MV-4-11 (cell line): ENCODE measurements around the gene PPIF.

Experiments
- DNase-seq: peaks from one replicate; lab custom pipeline; 2025; lab: John Stamatoyannopoulos, UW

The PPIF gene

DNA sequence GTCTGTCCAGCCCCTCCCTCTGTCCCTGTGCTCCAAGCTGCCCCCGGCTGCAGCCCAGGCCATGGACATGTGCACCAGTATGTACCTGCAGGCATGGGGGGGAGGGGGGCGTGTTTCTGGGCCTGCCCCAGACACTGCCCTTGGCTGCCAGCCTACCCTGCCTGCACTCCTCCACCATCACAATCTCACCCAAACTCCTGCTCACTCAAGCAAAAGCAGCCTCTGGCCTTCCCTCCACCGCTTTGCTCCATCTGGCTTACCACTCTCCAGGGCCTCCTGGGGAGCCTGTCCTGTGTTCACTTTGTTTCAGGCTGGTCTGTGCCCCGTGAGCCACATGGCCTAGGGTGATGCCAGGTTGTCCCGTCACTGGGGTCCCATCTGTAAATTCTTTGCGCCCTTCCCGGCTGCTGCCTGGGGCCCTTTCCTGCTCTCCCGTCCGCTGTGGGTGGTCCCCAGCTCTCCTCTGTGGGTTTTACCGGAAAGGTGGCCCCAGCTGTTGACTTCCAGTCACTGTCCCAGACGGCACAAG lies 33.3 kb upstream of the PPIF start:
- DNase-seq, result no peak

GRCh38 chr10:79314761-79315601 lies 32.3 kb upstream of the PPIF start:
- no peak for DNase-seq

GRCh38 chr10:79315602-79315920 lies 31.7 kb upstream of the PPIF start:
- DNase-seq, result no peak

DNA sequence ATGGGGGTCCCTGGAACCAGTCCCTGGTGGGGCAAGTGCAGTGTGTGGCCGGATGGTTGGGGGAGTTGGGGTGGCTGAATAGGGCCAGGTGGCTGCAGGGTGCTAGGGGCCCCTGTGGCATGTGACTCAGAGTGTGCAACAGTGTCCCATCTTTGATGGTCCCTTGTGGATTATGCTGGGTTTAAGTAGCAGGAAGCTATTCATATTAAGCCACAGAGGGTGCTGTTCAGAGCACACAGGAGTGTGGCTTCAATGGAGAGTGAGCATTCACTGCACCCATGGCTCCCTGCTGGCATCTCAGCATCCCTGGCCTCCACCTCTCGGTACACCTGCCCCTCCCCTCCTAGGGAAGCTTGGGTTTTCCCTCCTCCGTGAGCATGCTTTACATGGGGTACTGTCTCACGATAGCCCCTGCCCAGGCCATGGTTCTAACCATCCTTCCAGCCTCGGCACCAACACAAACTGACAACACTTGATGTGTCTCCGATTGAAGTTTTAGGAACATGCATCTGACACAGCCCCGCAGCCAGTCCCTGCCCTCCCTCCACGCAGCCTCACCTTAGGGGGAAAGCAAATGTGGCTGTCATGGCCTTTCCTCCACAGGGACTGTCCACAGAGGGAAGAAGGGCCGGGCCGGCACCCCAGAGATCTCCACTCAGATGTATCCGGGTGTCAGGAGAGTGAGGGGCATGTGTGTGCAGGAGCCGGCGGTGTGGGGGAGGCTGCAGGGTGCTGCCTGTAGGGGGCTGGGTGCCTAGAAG lies 30.4 kb upstream of the PPIF start:
- DNase-seq, result peak; percentile 79

- no peak for DNase-seq
Measured at GRCh38 chr10:79318369-79318768, 28.9 kb upstream of the PPIF start.

DNA sequence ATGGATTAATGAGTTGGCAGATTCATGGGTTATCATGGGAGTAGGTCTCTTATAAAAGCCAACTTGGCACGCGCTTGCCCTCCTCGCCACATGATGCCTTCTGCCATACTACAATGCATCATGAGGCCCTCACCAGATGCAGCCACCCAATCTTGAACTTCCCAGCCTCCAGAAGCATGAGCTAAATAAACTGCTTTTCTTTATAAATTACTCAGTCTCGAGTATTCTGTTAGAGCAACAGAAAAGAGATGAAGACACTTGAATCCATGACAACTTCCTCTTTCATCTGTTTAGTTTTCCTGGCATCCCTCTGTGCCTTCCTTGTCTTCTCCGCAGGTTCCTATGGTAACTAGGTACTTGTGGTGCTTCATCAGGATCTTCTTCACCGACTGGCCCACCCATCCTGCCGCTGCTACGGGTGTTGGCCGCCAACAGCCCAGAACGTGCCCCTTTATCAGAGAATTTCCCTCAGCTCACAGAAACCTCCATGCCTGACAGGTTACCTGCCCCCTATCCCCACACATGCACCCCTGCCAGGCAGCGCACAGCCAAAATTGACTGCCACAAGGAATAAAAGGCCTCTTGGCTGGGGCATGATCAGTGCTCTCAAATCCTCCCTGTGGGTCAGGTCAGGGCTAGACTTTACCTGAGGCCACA lies 28.0 kb upstream of the PPIF start:
- no peak for DNase-seq

- DNase-seq, result no peak
Measured at GRCh38 chr10:79320316-79320715, 27.0 kb upstream of the PPIF start.

- DNase-seq, result peak; percentile 97
Measured at GRCh38 chr10:79320820-79321493, 26.3 kb upstream of the PPIF start.

DNA sequence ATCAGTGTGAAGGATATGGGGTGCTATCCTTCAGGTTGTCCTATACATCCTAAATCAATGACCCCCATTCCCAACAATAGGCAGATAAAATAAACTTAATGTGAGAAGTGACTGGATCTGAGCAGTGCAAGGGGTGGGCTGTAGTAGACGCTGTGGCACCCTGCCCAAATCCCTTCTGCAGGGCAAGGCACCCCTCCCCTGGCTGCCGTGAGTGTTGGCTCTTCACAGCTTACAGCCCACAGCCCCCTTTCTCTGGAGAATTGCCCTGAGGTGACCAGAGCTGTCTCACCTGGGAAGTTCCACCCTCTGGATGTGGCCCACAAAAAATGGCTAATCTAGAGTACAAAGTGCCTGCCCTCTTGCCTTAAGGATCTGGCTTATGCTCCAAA lies 25.8 kb upstream of the PPIF start:
- no peak for DNase-seq

DNA sequence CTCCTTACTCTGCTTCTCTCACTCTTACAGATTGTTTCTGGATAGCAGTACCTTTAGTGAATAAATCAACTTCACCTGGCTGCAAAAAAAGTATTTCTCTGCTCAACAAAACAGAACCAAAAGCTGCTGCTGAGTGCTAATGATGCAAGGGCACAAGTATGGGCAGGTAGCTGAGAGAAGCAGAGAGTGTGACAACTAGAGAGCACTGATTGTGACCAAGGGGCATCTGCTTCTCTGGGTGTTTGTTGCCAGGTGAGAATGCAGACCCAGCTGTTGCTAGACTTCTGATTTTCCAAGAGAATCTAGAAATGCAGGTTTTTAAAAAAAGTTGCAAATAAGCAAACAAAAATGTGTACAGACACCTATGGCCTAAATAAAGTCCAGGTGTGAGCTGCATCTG lies 25.3 kb upstream of the PPIF start:
- DNase-seq, result no peak

DNA sequence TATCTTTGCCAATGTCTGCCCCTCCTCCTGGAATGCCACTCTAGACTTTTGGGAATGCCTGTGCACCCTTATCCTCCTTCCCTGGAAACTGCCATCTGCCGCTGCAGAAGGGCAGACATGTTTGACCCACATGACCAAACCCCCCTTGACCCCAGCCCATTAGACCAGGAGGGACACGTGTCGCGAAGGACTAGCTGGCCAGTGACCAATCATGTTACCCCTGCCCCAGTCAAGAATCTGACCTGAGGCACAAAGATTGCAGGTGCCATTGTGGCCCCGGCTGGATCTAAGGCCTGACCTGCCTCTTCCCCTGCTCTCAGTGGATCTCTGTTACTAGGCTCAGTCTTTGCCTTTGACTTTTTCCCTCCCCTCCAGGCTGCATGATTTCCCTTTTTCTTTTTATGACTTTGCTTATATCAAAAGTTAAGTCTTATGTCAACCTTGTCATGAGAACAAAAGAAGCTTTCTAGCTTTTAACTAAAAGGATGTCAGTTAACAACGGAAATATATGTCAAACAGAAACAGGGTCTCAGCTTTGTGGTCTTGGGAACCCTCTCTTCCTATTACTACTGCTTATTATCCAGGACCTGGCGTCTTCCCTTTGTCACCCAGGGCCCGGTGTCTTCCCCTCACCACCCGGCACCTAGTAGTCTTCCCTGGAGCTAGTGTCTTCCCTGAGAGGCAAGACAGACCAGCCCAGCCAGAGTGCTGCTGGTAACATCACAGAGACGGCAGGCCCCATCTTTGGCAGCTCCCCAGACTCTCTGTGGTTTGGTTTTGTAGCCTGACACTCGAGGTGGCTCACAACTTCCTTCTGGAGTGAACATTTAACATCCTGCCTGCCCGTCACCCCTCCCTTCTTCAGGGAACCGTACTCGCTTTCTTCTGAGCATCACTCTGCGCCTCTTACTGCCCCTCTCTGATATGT lies 24.4 kb upstream of the PPIF start:
- peak; percentile 90 for DNase-seq

GRCh38 chr10:79323602-79324001 lies 23.7 kb upstream of the PPIF start:
- DNase-seq, result no peak

DNA sequence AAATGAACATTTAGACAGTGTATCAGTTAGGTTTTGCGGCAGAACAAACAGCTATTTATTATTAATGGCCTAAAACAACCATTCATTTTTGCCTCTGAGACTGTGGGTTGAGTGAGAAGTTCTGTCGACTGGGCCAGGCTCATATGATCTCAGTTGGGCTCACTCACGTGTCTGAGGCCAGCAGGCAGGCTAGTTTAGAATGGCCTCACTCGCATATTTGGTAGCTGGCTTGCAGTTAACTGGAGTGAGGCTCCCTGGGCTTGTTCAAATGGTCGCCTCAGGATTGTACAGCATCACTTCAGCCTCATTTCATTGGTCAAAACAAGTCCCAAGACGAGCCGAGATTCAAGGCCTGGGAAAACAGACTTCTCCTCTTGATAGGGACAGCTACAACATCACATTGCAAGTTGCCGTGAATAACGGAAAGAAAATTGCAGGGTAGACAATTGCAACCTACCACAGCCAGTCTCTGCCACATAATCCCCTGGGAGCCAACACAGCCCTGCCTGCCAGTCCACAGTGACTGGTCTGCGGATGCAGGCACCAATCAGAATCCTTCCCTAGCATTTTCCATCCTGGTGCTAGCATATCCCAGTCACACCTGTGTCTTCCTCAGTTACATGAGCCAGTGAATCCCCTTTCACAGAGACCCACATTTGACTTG lies 23.1 kb upstream of the PPIF start:
- no peak for DNase-seq

DNA sequence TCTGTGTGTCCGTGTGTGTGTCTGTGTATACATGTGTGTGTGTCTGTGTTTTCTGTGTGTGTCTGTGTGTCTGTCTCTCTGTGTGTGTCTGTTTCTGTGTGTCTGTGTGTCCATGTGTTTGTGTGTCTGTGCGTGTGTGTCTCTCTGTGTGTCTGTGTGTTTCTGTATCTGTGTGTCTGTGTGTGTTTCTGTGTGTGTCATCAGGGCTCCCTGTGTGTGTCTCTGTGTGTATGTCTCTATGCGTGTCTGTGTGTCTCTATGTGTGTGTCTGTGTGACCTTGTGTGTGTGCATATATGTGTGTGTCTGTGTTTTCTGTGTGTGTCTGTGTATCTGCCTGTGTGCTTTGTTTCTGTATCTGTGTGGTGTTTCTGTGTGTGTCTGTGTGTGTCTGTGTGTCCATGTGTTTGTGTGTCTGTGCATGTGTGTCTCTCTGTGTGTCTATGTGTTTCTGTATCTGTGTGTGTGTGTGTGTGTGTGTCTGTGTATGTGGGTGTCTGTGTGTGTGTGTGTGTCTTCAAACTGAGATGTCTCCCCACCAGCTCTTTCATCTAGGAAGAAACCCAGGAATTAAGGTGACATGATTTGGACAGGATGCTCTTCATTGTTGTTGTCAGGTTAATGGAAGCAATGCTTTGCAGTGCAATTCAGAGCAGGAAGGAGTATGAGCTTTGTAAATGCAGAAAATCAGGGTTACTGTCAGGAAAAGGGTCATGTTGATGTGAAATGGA lies 20.7 kb upstream of the PPIF start:
- DNase-seq, result no peak

GRCh38 chr10:79327090-79327457 lies 20.2 kb upstream of the PPIF start:
- no peak for DNase-seq

DNA sequence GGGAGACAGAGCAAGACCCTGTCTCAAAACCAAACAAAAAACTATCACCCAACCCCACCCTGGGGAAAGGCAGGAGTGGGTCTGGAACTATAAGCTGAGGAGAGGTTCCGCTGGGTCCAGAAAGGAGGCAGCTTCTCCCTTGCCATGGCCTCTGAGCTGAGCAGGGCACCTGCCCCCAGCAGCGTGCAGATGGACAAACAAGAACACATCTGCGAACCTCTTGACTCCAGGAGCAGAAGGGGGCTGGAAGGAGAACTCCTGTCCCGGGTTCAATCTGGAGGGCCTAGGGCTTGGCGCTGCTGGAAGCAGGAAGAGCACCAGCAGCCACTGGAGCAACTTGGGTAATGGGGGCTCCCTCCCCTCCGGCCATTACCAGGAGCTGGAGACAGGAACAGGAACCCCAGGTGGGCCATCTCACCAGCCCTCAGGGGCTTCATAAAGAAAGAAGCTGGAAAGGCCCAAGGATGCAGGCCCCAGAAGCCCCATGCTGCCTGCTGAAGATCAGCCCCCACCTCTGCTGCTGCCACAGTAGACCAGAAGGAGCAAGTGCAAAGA lies 19.0 kb upstream of the PPIF start:
- DNase-seq, result no peak

DNA sequence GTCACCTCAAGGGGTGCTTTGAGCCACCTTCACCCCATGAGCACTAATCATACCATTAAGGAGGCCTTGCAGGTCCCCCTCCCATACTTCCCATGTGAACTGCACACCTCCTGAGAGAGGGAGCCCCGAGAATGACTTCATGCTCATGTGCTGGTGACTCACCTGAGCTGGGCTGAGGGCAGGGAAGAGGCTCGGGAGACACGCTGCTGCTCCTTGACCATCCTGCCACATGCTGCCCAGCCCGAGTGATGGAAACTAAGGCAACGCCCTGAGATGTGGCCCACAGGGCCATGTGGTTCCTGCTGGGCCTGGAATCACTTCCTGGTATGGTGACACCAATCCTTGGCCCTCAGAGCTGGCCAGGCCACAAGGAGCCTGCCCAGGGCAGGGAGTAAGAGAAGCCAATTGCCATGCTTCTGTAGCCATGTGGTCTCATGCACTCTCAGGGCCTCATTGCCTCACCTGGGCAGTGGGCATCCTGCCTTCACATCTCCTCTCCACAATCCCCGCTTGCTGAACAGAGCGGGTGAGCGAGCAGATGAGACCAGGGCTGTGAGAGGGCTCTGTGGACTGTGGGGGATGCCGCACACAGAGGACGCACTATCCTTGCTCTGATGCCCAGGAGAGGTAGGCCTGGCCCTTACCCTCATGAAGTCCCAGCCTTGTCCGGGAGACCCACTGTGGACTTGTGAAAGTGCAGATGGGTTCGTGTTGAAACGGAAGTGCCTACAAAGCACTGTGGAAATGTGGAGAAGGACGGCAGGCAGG lies 18.3 kb upstream of the PPIF start:
- DNase-seq, result no peak

GRCh38 chr10:79329529-79329928 lies 17.7 kb upstream of the PPIF start:
- DNase-seq, result no peak

DNA sequence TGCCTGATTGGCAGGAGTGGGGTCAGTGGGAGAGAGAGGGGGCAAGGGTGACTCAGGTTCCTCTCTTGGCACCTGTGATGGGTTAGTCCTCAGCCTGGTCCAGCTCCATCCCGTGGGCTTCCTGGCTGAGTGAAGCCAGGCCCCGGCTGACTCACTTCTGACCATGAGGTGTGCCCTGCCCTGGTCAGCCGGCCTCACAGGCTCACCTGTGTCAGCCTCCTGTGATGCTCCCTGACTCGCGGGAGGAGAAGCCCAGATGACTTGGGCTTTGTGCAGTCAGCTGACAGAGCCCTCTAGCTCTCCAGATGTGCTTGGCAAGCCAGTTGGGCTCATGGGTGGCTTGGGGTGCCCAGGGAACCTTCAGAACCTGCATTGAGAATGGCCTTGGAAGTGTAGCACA lies 16.0 kb upstream of the PPIF start:
- DNase-seq, result no peak
